GM12878 (cell line): ENCODE measurements around the gene MMP15. TPM values are rescaled to one million over a fixed set of nuclear protein-coding genes. Genes with fewer than 3 reads are reported as not detected.

Source experiments
- ATAC-seq: fragments of 200-7000 bp; cut with Tn5 transposase; 3 replicates; pipeline ENCODE4 v1.9.1; 2020; ENCODE audit warnings: mild to moderate bottlenecking, moderate library complexity
- BruUV-seq: library from RNA; stranded (reverse); fragments of 400-500 nt; replicated peaks from 2 replicates; lab custom pipeline; 2021; lab: Mats Ljungman, UMichigan
- CTCF ChIA-PET: fragments of 300-600 bp; sonication (Branson Sonifier 250); formaldehyde crosslinking; extraction: SDS; loops from one replicate; lab custom pipeline; 2021; ENCODE audit warnings: inconsistent platforms; lab: Yijun Ruan, JAX
- POLR2A ChIA-PET: fragments of 350-600 bp; formaldehyde crosslinking; extraction: SDS; loops from one replicate; lab custom pipeline; 2021; ENCODE audit warnings: inconsistent platforms; lab: Charles Lee
- RAD21 ChIA-PET: fragments of 300-600 bp; sonication (Branson Sonifier 250); formaldehyde crosslinking; loops from one replicate; lab custom pipeline; 2023; ENCODE audit warnings: antibody characterized with exemption; ENCODE audit not compliant: unreplicated experiment; lab: Charles Lee
- SMC1A ChIA-PET: fragments of 300-600 bp; sonication (Branson Sonifier 250); formaldehyde crosslinking; loops from one replicate; lab custom pipeline; 2023; ENCODE audit not compliant: unreplicated experiment, uncharacterized antibody; lab: Charles Lee
- DNase-seq: peaks from one replicate; pipeline ENCODE4 v3.0.0-alpha.2; 2011; ENCODE audit warnings: low read depth, low spot score
- FAIRE-seq: peaks from 3 replicates; lab custom pipeline; 2011; peaks lifted over from hg19 to GRCh38; lab: Jason Lieb, UNC
- H2AFZ ChIP-seq: 2 replicates; pipeline ENCODE4 v1.6.0; 2011; ENCODE audit warnings: low read depth, low read length, control low read depth; ENCODE audit not compliant: control insufficient read depth
- H3K27ac ChIP-seq: 2 replicates; pipeline ENCODE4 v1.5.1; 2011; ENCODE audit warnings: control low read depth; ENCODE audit not compliant: control insufficient read depth, insufficient read depth
- H3K27me3 ChIP-seq, 2 experiments: replicated peaks in 1 of 2; 2 replicates each; pipeline versions ENCODE4 v1.6.0 to v1.6.1; 2011; ENCODE audit warnings: low read length in 1 of 2; ENCODE audit not compliant: control insufficient read depth in 2 of 2, insufficient read depth in 2 of 2
- H3K36me3 ChIP-seq, 2 experiments: 2 replicates each; pipeline ENCODE4 v1.5.1; 2011; ENCODE audit warnings: low read length in 1 of 2; ENCODE audit not compliant: control insufficient read depth in 2 of 2, insufficient read depth in 2 of 2
- H3K4me1 ChIP-seq: 2 replicates; pipeline ENCODE4 v1.6.1; 2011; ENCODE audit warnings: mild to moderate bottlenecking, low read length, moderate library complexity, mixed read lengths; ENCODE audit not compliant: control insufficient read depth, insufficient read depth
- H3K4me2 ChIP-seq: 2 replicates; pipeline ENCODE4 v1.6.0; 2011; ENCODE audit warnings: control low read depth; ENCODE audit not compliant: control insufficient read depth, insufficient read depth
- H3K4me3 ChIP-seq: fragments of 200-600 bp; sonication (generic); 2 replicates; pipeline ENCODE4 v1.5.1; 2016
- H3K79me2 ChIP-seq: 2 replicates; pipeline ENCODE4 v1.6.0; 2011; ENCODE audit warnings: low read length; ENCODE audit not compliant: control insufficient read depth, insufficient read depth
- H3K9ac ChIP-seq: 2 replicates; pipeline ENCODE4 v1.8.0; 2011; ENCODE audit warnings: low read length, control low read depth, mixed read lengths; ENCODE audit not compliant: control insufficient read depth, insufficient read depth
- H3K9me3 ChIP-seq: replicated peaks from 3 replicates; pipeline ENCODE4 v1.5.1; 2011; ENCODE audit warnings: mild to moderate bottlenecking, low read length; ENCODE audit not compliant: control insufficient read depth, insufficient read depth
- H4K20me1 ChIP-seq: 2 replicates; pipeline ENCODE4 v1.6.0; 2011; ENCODE audit not compliant: control insufficient read depth, insufficient read depth
- ATF7 ChIP-seq: fragments of 450-650 bp; IDR thresholded peaks from 2 replicates; pipeline ENCODE4 v1.6.1; 2016; ENCODE audit warnings: low read depth, mild to moderate bottlenecking
- BCL11A ChIP-seq: IDR thresholded peaks from 2 replicates; pipeline ENCODE4 v1.6.1; 2011; ENCODE audit warnings: low read depth, low read length
- CBX3 ChIP-seq: fragments of 200-600 bp; sonication (generic); IDR thresholded peaks from 2 replicates; pipeline ENCODE4 v1.6.1; 2016; ENCODE audit warnings: low read depth, borderline replicate concordance
- CHD4 ChIP-seq: fragments of 200-600 bp; sonication (generic); IDR thresholded peaks from 2 replicates; pipeline ENCODE4 v1.6.1; 2016; ENCODE audit warnings: mild to moderate bottlenecking
- EGR1 ChIP-seq, 2 experiments: IDR thresholded peaks; 1 replicate in 1 of 2; 2 replicates in 1 of 2; pipeline ENCODE4 v1.6.1; 2011 to 2012; ENCODE audit warnings: low read depth in 2 of 2, low read length in 2 of 2, borderline replicate concordance in 1 of 2, mild to moderate bottlenecking in 1 of 2, moderate library complexity in 1 of 2
- ETV6 ChIP-seq, 2 experiments: fragments of 450-650 bp in 1 of 2; IDR thresholded peaks in 1 of 2; conservative IDR thresholded peaks in 1 of 2; 2 replicates each; pipeline ENCODE4 v1.6.1; 2014; ENCODE audit warnings: antibody characterized with exemption in 1 of 2, borderline replicate concordance in 1 of 2, low read depth in 1 of 2, mild to moderate bottlenecking in 1 of 2, moderate library complexity in 1 of 2
- HDAC2 ChIP-seq: fragments of 200-600 bp; sonication (generic); IDR thresholded peaks from 2 replicates; pipeline ENCODE4 v1.6.1; 2017
- KAT2A ChIP-seq: conservative IDR thresholded peaks from 2 replicates; pipeline ENCODE4 v1.6.1; 2011; ENCODE audit warnings: low read depth, low read length; ENCODE audit not compliant: control insufficient read depth
- MTA2 ChIP-seq: fragments of 450-650 bp; IDR thresholded peaks from 2 replicates; pipeline ENCODE4 v1.6.1; 2016; ENCODE audit warnings: low read depth, mild to moderate bottlenecking, moderate library complexity
- NFIC ChIP-seq: IDR thresholded peaks from 2 replicates; pipeline ENCODE4 v1.6.1; 2012; ENCODE audit warnings: low read depth, mild to moderate bottlenecking, inconsistent platforms, low read length, moderate library complexity
- RELA ChIP-seq: fragments of 450-650 bp; IDR thresholded peaks from 2 replicates; pipeline ENCODE4 v1.8.0; 2014; ENCODE audit warnings: borderline replicate concordance; ENCODE audit not compliant: partially characterized antibody
- RUNX3 ChIP-seq: IDR thresholded peaks from 2 replicates; pipeline ENCODE4 v1.6.1; 2012; ENCODE audit warnings: low read length, inconsistent platforms
- SPI1 ChIP-seq: IDR thresholded peaks from 2 replicates; pipeline ENCODE4 v1.6.1; 2011; ENCODE audit warnings: low read depth, mild to moderate bottlenecking, low read length, moderate library complexity, borderline replicate concordance; ENCODE audit not compliant: insufficient read depth
- SREBF2 ChIP-seq: IDR thresholded peaks from 2 replicates; pipeline ENCODE4 v1.6.1; 2012; ENCODE audit warnings: mild to moderate bottlenecking, low read length
- STAT1 ChIP-seq: fragments of 450-650 bp; conservative IDR thresholded peaks from 2 replicates; pipeline ENCODE4 v1.6.1; 2014; ENCODE audit warnings: antibody characterized with exemption, mild to moderate bottlenecking
- STAT3 ChIP-seq: IDR thresholded peaks from 2 replicates; pipeline ENCODE4 v1.6.1; 2011; ENCODE audit warnings: low read depth, low read length, improper control_type of control experiment
- TCF12 ChIP-seq: IDR thresholded peaks from 2 replicates; pipeline ENCODE4 v1.6.1; 2011; ENCODE audit warnings: low read depth, mild to moderate bottlenecking, low read length
- WGBS: methylation state at CpG from one replicate; pipeline ENCODE4 v1.1.6; 2016; ENCODE audit warnings: low lambda C conversion rate; ENCODE audit not compliant: insufficient replicate concordance, insufficient coverage; ENCODE audit errors: missing lambda C conversion rate; 5-methylcytosine and 5-hydroxymethylcytosine counted together
- in situ Hi-C: fragments of 300-500 bp; cut with MboI; formaldehyde crosslinking; loops from 9 replicates; pipeline ENCODE4 v1.14.3; 2018; ENCODE audit warnings: mixed read lengths
- intact Hi-C: fragments of 100-400 bp; cut with micrococcal nuclease; formaldehyde crosslinking; loops from one replicate; pipeline ENCODE4 v1.14.2; 2022; ENCODE audit not compliant: unreplicated experiment
- polyA plus RNA-seq, 11 experiments: library from polyadenylated mRNA; depleted of rRNA in 4 of 11; unstranded in 6 of 11; stranded (reverse) in 5 of 11; fragments of >200 nt; fragmentation: Nextera tagmentation in 4 of 11; fragmentation: Illumina TruSeq in 1 of 11; extraction: Ambion mirVana in 4 of 11; extraction: Trizol in 1 of 11; gene quantifications; 1 replicate in 1 of 11; 2 replicates in 10 of 11; pipeline versions ENCODE4 v1.2.1 to v1.2.3, GENCODE V29; 2011 to 2016; ENCODE audit warnings: inconsistent platforms in 2 of 11, missing spikeins in 2 of 11, low read depth in 1 of 11
- total RNA-seq, 4 experiments: library from RNA; depleted of rRNA in 3 of 4; stranded (reverse); fragments of >200 nt in 3 of 4; fragmentation: Illumina TruSeq in 1 of 4; extraction: Trizol in 1 of 4; gene quantifications; 2 replicates each; pipeline versions ENCODE4 v1.2.1 to v1.2.3, GENCODE V29; 2013 to 2021
- TF ChIP-seq, protein P1 (sequence below), 3 experiments: IDR thresholded peaks in 2 of 3; conservative IDR thresholded peaks in 1 of 3; 2 replicates each; pipeline ENCODE4 v1.5.1; 2011; ENCODE audit warnings: low read depth in 3 of 3, low read length in 3 of 3, mild to moderate bottlenecking in 3 of 3, control low read depth in 2 of 3, moderate library complexity in 2 of 3, inconsistent platforms in 1 of 3, mixed read lengths in 1 of 3; ENCODE audit not compliant: control insufficient read depth in 2 of 3, insufficient read depth in 1 of 3; ENCODE audit errors: extremely low read depth in 1 of 3

MMP15 gene
- total and polyA plus RNA-seq, 10 of the 15 experiments (the other 5 are each of a cell fraction or from before 2014, with no cell fraction given), result 0.08 to 0.56 (median 0.10) TPM; not detected in 7

- TF ChIP-seq KAT2A (no peak), RUNX3 (no peak), SPI1 (no peak), CBX3 (no peak), STAT3 (no peak), SREBF2 (no peak)
- TF ChIP-seq, protein P1, sequence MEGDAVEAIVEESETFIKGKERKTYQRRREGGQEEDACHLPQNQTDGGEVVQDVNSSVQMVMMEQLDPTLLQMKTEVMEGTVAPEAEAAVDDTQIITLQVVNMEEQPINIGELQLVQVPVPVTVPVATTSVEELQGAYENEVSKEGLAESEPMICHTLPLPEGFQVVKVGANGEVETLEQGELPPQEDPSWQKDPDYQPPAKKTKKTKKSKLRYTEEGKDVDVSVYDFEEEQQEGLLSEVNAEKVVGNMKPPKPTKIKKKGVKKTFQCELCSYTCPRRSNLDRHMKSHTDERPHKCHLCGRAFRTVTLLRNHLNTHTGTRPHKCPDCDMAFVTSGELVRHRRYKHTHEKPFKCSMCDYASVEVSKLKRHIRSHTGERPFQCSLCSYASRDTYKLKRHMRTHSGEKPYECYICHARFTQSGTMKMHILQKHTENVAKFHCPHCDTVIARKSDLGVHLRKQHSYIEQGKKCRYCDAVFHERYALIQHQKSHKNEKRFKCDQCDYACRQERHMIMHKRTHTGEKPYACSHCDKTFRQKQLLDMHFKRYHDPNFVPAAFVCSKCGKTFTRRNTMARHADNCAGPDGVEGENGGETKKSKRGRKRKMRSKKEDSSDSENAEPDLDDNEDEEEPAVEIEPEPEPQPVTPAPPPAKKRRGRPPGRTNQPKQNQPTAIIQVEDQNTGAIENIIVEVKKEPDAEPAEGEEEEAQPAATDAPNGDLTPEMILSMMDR (IDR thresholded peaks at IDR 0.05 in 2 of 3, conservative IDR thresholded peaks at IDR 0.05 in 1 of 3; ENCODE audit: control insufficient read depth in 2 of 3, extremely low read depth in 1 of 3, insufficient read depth in 1 of 3, low read depth in 3 of 3, low read length in 3 of 3), result no peak
Observed at GRCh38 chr16:57996406-57997175, 29.0 kb upstream of the MMP15 start (continued).

DNA sequence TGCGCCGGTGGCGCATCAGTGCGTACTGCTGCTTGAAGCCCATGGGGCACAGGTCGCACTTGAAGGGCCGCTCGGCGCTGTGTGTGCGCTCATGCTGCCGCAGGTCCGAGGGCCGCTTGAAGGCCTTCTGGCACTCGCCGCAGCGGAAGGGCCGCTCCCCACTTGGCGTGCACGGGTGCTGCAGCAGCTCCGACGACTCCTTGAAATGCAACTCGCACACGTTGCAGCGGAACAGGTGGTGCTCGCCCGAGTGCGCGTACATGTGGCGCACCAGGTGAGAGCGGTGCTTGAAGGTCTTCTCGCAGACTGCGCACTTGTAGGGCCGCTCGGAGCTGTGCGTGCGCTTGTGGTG lies 28.4 kb upstream of the MMP15 start:
- Histone ChIP-seq H3K4me3 (no peak overlapping the region), H3K9me3 (no peaks in the 10 kb centered on the region), H3K36me3 (no peaks in the 10 kb centered on the region; a peak in 1 of 4 replicates), H3K79me2 (peaks cover 12% of the 10 kb centered on the region), H3K4me2 (no peak overlapping the region), H3K4me1 (peaks cover 10% of the 10 kb centered on the region), H4K20me1 (no peaks in the 10 kb centered on the region), H2AFZ (no peak overlapping the region), H3K9ac (no peak overlapping the region), H3K27me3 (no peaks in the 10 kb centered on the region), H3K27ac (no peak overlapping the region)
- ChIA-PET RAD21 (no interaction called here), CTCF (no interaction called here), POLR2A (no interaction called here), SMC1A (no interaction called here)
- no peak for TF ChIP-seq KAT2A
- no peak for TF ChIP-seq ATF7
- TF ChIP-seq HDAC2, result no peak
- TF ChIP-seq EGR1 (IDR thresholded peaks at IDR 0.05; ENCODE audit: borderline replicate concordance in 1 of 2, low read depth in 2 of 2, low read length in 2 of 2), result no peak
- TF ChIP-seq RELA, result no peak
- TF ChIP-seq TCF12, result no peak
- TF ChIP-seq MTA2, result no peak
- no peak for TF ChIP-seq STAT1
- TF ChIP-seq BCL11A, result no peak
- no peak for TF ChIP-seq ETV6 (conservative IDR thresholded peaks at IDR 0.05 in 1 of 2, IDR thresholded peaks at IDR 0.05 in 1 of 2; ENCODE audit: borderline replicate concordance in 1 of 2, low read depth in 1 of 2)
- no peak for TF ChIP-seq CHD4
- TF ChIP-seq NFIC, result no peak
- FAIRE-seq, result no peak
- in situ Hi-C loops, result no loop called here
- ATAC-seq, result no peak
- no TSS peak for BruUV-seq
- intact Hi-C loops, result no loop called here
- over 99% methylated on average over 35 of the region's 35 CpGs for WGBS
- no peak for DNase-seq
